Esophagus muscularis mucosa (tissue), 4 donors: ENCODE measurements around the gene ELOF1. TPM values are rescaled to one million over a fixed set of nuclear protein-coding genes. Genes with fewer than 3 reads are reported as not detected.
"Not testable (repeated sequence)": the region's sequence is repeated elsewhere in the genome, so short reads cannot be mapped to it uniquely, and the experiment has no call there.

Experiments
- DNase-seq: peaks from one replicate; pipeline ENCODE4 v3.0.0-alpha.2; 2017; ENCODE audit errors: extremely low spot score
- H3K27ac ChIP-seq, 4 donors: fragments of 200-600 bp; sonication (generic); replicated peaks in 1 of 4; 1 replicate in 3 of 4; 2 replicates in 1 of 4; pipeline ENCODE4 v1.5.1; 2016 to 2019; ENCODE audit warnings: mild to moderate bottlenecking in 1 of 4
- H3K27me3 ChIP-seq, 4 donors: fragments of 200-600 bp; sonication (generic); one replicate each; pipeline versions ENCODE4 v1.5.1 to v1.6.0; 2016 to 2019
- H3K36me3 ChIP-seq, 4 donors: fragments of 200-600 bp; sonication (generic); one replicate each; pipeline ENCODE4 v1.5.1; 2016 to 2019
- H3K4me1 ChIP-seq, 4 donors: fragments of 200-600 bp; sonication (generic); one replicate each; pipeline ENCODE4 v1.5.1; 2016 to 2019
- H3K4me3 ChIP-seq, 4 donors: fragments of 200-600 bp; sonication (generic); 1 replicate in 2 of 4; 2 replicates in 2 of 4; pipeline ENCODE4 v1.5.1; 2016 to 2019; ENCODE audit warnings: mild to moderate bottlenecking in 4 of 4, moderate library complexity in 1 of 4
- H3K9me3 ChIP-seq, 4 donors: fragments of 200-600 bp; sonication (generic); 1 replicate in 3 of 4; 2 replicates in 1 of 4; pipeline ENCODE4 v1.5.1; 2016 to 2019
- CTCF ChIP-seq, 3 experiments: fragments of 200-600 bp in 2 of 3; fragments of 450-650 bp in 1 of 3; sonication (generic) in 2 of 3; IDR thresholded peaks; one replicate each; pipeline ENCODE4 v1.5.1; 2017 to 2019; ENCODE audit warnings: antibody characterized with exemption in 3 of 3, mild to moderate bottlenecking in 2 of 3, moderate library complexity in 1 of 3
- EP300 ChIP-seq: sonication (generic); formaldehyde crosslinking; IDR thresholded peaks from one replicate; pipeline ENCODE4 v1.6.1; 2017; ENCODE audit warnings: antibody characterized with exemption
- POLR2A ChIP-seq: fragments of 450-650 bp; IDR thresholded peaks from one replicate; pipeline ENCODE4 v1.6.1; 2017; ENCODE audit warnings: antibody characterized with exemption, moderate library complexity, mild to moderate bottlenecking, low read depth
- POLR2AphosphoS5 ChIP-seq, 2 donors: sonication (generic); formaldehyde crosslinking; IDR thresholded peaks; one replicate each; pipeline ENCODE4 v1.6.1; 2017; ENCODE audit warnings: antibody characterized with exemption in 2 of 2
- WGBS: methylation state at CpG from one replicate; pipeline ENCODE4 v1.1.5; 2018; 5-methylcytosine and 5-hydroxymethylcytosine counted together
- intact Hi-C: fragments of 100-400 bp; cut with DNase I; formaldehyde crosslinking; loops from one replicate; pipeline ENCODE4 v1.15.1; 2023
- total RNA-seq, 4 donors: library from RNA; depleted of rRNA; stranded (reverse); fragments of >200 nt; gene quantifications; one replicate each; pipeline versions ENCODE4 v1.1.0 to v1.2.1, GENCODE V29; 2016

ELOF1 gene
- total RNA-seq, 4 donors from 2014 or later: 27.0 to 39.1 (median 30.5) TPM

- 35% methylated on average over 17 of the region's 62 CpGs for WGBS
- Histone ChIP-seq H3K4me3 (peak overlapping the region; percentile 39 to 51 (median 42)), H3K27me3 (peaks cover 0 to 25% (median 9%) of the 10 kb centered on the region in 4 donors), H3K36me3 (no peaks in the 10 kb centered on the region), H3K27ac (peak overlapping the region in 3 of 4 donors; percentile 15 to 33 (median 20)), H3K9me3 (no peaks in the 10 kb centered on the region), H3K4me1 (peaks cover 7 to 25% (median 15%) of the 10 kb centered on the region in 4 donors)
- no peak for DNase-seq
- intact Hi-C loops: no loop called here
- TF ChIP-seq POLR2AphosphoS5 (IDR thresholded peaks at IDR 0.05): no peak
- no peak for TF ChIP-seq EP300
- no peak for TF ChIP-seq POLR2A
Observed at GRCh38 chr19:11578258-11579142, 19.5 kb upstream of the ELOF1 start.

- Histone ChIP-seq H3K27ac (peak within 1 kb of the TSS in 2 of 4 donors; percentile 15 to 33), H3K9me3 (no peaks in the 10 kb centered on the region), H3K27me3 (peaks cover 0 to 25% (median 9%) of the 10 kb centered on the region in 4 donors), H3K4me1 (peaks cover 7 to 25% (median 15%) of the 10 kb centered on the region in 4 donors), H3K36me3 (no peaks in the 10 kb centered on the region), H3K4me3 (peak within 1 kb of the TSS; percentile 39 to 51 (median 42))
- TF ChIP-seq CTCF (IDR thresholded peaks at IDR 0.05) (no peak), POLR2AphosphoS5 (IDR thresholded peaks at IDR 0.05) (no peak), EP300 (no peak), POLR2A (no peak)
- 72% methylated on average over 9 of the region's 18 CpGs for WGBS
- intact Hi-C loops: no loop called here
- no peak for DNase-seq
Observed at GRCh38 chr19:11577451-11578257, 18.6 kb upstream of the ELOF1 start, which contains the start of gene ACP5. ACP5 (minus strand) TSS chr19:11577645; CDS start chr19:11577317, 328 bp downstream.

GRCh38 chr19:11576227-11576626 lies 17.2 kb upstream of the ELOF1 start:
- 83% methylated on average over 4 of the region's 15 CpGs for WGBS
- intact Hi-C loops: no loop called here

GRCh38 chr19:11574689-11575088 lies 15.7 kb upstream of the ELOF1 start:
- no peak for DNase-seq
- peaks cover 0 to 25% (median 9%) of the 10 kb centered on the region in 4 donors for H3K27me3 ChIP-seq
- no peaks in the 10 kb centered on the region for H3K36me3 ChIP-seq
- H3K9me3 ChIP-seq: no peaks in the 10 kb centered on the region
- H3K27ac ChIP-seq: no peak overlapping the region
- H3K4me1 ChIP-seq: peaks cover 7 to 18% (median 12%) of the 10 kb centered on the region in 4 donors
- intact Hi-C loops: no loop called here
- TF ChIP-seq POLR2AphosphoS5 (IDR thresholded peaks at IDR 0.05) (no peak), POLR2A (no peak), CTCF (IDR thresholded peaks at IDR 0.05) (no peak), EP300 (no peak)
- no peak overlapping the region for H3K4me3 ChIP-seq
- WGBS: 88% methylated on average over 2 of the region's 9 CpGs

More at GRCh38 chr19:11576227-11576626, 17.2 kb upstream of the ELOF1 start:
- no peaks in the 10 kb centered on the region for H3K9me3 ChIP-seq
- DNase-seq: no peak
- no peak overlapping the region for H3K4me3 ChIP-seq
- no peak overlapping the region for H3K27ac ChIP-seq
- TF ChIP-seq CTCF (IDR thresholded peaks at IDR 0.05) (no peak), POLR2A (no peak), EP300 (no peak), POLR2AphosphoS5 (IDR thresholded peaks at IDR 0.05) (no peak)
- H3K27me3 ChIP-seq: peaks cover 0 to 25% (median 9%) of the 10 kb centered on the region in 4 donors
- H3K36me3 ChIP-seq: no peaks in the 10 kb centered on the region
- H3K4me1 ChIP-seq: peaks cover 7 to 18% (median 12%) of the 10 kb centered on the region in 4 donors

- H3K27ac ChIP-seq, H3K4me3 ChIP-seq, H3K36me3 ChIP-seq, DNase-seq, intact Hi-C loops, H3K9me3 ChIP-seq: not testable (repeated sequence)
- Histone ChIP-seq H3K4me1 (peaks cover 5 to 13% (median 8%) of the 10 kb centered on the region in 4 donors), H3K27me3 (peaks cover 0 to 16% (median 7%) of the 10 kb centered on the region in 4 donors)
- WGBS: 90% methylated on average over 4 of the region's 4 CpGs
Observed at GRCh38 chr19:11573763-11574162, 14.7 kb upstream of the ELOF1 start.

- H3K36me3 ChIP-seq, H3K4me3 ChIP-seq, H3K27ac ChIP-seq, H3K4me1 ChIP-seq, intact Hi-C loops, DNase-seq, H3K9me3 ChIP-seq: not testable (repeated sequence)
- peaks cover 0 to 12% (median 3%) of the 10 kb centered on the region in 4 donors for H3K27me3 ChIP-seq
- 87% methylated on average over 6 of the region's 6 CpGs for WGBS
Observed at GRCh38 chr19:11573354-11573753, 14.3 kb upstream of the ELOF1 start.
